ENCODE measurements around the gene HELLS.

DNA sequence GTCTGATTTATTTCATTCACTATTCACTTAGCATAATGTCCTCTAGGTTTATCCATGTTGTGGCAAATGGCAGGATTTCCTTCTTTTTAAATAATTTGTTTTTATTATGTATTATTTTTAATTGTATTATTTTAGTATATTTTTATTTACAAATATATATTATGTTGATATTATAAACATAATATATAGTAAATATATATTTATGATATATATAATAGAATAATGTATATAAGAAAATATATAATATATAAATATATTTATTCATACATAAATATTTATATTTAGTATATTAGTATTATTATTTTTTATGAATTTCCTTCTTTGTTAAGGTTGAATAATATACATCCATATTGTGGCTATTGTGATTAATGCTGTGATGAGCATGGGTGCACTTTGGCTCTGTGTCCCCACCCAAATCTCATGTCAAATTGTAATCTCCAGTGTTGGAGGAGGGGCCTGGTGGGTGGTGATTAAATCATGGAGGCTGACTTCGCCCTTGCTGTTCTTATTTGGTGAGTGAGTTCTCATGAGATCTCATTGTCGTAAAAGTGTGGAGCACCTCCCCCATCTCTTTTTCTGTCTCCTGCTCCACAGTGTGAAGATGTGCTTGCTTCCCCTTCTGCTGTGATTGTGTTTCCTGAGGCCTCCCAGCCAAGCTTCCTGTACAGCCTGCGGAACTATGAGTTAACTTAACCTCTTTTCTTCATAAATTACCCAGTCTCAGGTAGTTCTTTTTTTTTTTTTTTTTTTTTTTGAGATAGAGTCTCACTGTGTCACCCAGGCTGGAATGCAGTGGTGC is 85.7 kb downstream of the HELLS start:
- TF ChIP-seq, protein P1, sequence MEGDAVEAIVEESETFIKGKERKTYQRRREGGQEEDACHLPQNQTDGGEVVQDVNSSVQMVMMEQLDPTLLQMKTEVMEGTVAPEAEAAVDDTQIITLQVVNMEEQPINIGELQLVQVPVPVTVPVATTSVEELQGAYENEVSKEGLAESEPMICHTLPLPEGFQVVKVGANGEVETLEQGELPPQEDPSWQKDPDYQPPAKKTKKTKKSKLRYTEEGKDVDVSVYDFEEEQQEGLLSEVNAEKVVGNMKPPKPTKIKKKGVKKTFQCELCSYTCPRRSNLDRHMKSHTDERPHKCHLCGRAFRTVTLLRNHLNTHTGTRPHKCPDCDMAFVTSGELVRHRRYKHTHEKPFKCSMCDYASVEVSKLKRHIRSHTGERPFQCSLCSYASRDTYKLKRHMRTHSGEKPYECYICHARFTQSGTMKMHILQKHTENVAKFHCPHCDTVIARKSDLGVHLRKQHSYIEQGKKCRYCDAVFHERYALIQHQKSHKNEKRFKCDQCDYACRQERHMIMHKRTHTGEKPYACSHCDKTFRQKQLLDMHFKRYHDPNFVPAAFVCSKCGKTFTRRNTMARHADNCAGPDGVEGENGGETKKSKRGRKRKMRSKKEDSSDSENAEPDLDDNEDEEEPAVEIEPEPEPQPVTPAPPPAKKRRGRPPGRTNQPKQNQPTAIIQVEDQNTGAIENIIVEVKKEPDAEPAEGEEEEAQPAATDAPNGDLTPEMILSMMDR (IDR thresholded peaks at IDR 0.05), result no peak
- TF ChIP-seq POLR2A (IDR thresholded peaks at IDR 0.05), result no peak

Measured in right lobe of liver (tissue), 4 donors.